GM12878 (cell line): ENCODE measurements around the gene NXPH1. TPM values are rescaled to one million over a fixed set of nuclear protein-coding genes. Genes with fewer than 3 reads are reported as not detected.

ENCODE experiments used
- ATAC-seq: fragments of 200-7000 bp; cut with Tn5 transposase; 3 replicates; pipeline ENCODE4 v1.9.1; 2020; ENCODE audit warnings: mild to moderate bottlenecking, moderate library complexity
- BruUV-seq: library from RNA; stranded (reverse); fragments of 400-500 nt; replicated peaks from 2 replicates; lab custom pipeline; 2021; lab: Mats Ljungman, UMichigan
- CTCF ChIA-PET: fragments of 300-600 bp; sonication (Branson Sonifier 250); formaldehyde crosslinking; extraction: SDS; loops from one replicate; lab custom pipeline; 2021; ENCODE audit warnings: inconsistent platforms; lab: Yijun Ruan, JAX
- POLR2A ChIA-PET: fragments of 350-600 bp; formaldehyde crosslinking; extraction: SDS; loops from one replicate; lab custom pipeline; 2021; ENCODE audit warnings: inconsistent platforms; lab: Charles Lee
- RAD21 ChIA-PET: fragments of 300-600 bp; sonication (Branson Sonifier 250); formaldehyde crosslinking; loops from one replicate; lab custom pipeline; 2023; ENCODE audit warnings: antibody characterized with exemption; ENCODE audit not compliant: unreplicated experiment; lab: Charles Lee
- SMC1A ChIA-PET: fragments of 300-600 bp; sonication (Branson Sonifier 250); formaldehyde crosslinking; loops from one replicate; lab custom pipeline; 2023; ENCODE audit not compliant: unreplicated experiment, uncharacterized antibody; lab: Charles Lee
- DNase-seq: peaks from one replicate; pipeline ENCODE4 v3.0.0-alpha.2; 2011; ENCODE audit warnings: low read depth, low spot score
- FAIRE-seq: peaks from 3 replicates; lab custom pipeline; 2011; peaks lifted over from hg19 to GRCh38; lab: Jason Lieb, UNC
- H2AFZ ChIP-seq: 2 replicates; pipeline ENCODE4 v1.6.0; 2011; ENCODE audit warnings: low read depth, low read length, control low read depth; ENCODE audit not compliant: control insufficient read depth
- H3K27ac ChIP-seq: 2 replicates; pipeline ENCODE4 v1.5.1; 2011; ENCODE audit warnings: control low read depth; ENCODE audit not compliant: control insufficient read depth, insufficient read depth
- H3K27me3 ChIP-seq, 2 experiments: replicated peaks in 1 of 2; 2 replicates each; pipeline versions ENCODE4 v1.6.0 to v1.6.1; 2011; ENCODE audit warnings: low read length in 1 of 2; ENCODE audit not compliant: control insufficient read depth in 2 of 2, insufficient read depth in 2 of 2
- H3K36me3 ChIP-seq, 2 experiments: 2 replicates each; pipeline ENCODE4 v1.5.1; 2011; ENCODE audit warnings: low read length in 1 of 2; ENCODE audit not compliant: control insufficient read depth in 2 of 2, insufficient read depth in 2 of 2
- H3K4me1 ChIP-seq: 2 replicates; pipeline ENCODE4 v1.6.1; 2011; ENCODE audit warnings: mild to moderate bottlenecking, low read length, moderate library complexity, mixed read lengths; ENCODE audit not compliant: control insufficient read depth, insufficient read depth
- H3K4me2 ChIP-seq: 2 replicates; pipeline ENCODE4 v1.6.0; 2011; ENCODE audit warnings: control low read depth; ENCODE audit not compliant: control insufficient read depth, insufficient read depth
- H3K4me3 ChIP-seq: fragments of 200-600 bp; sonication (generic); 2 replicates; pipeline ENCODE4 v1.5.1; 2016
- H3K79me2 ChIP-seq: 2 replicates; pipeline ENCODE4 v1.6.0; 2011; ENCODE audit warnings: low read length; ENCODE audit not compliant: control insufficient read depth, insufficient read depth
- H3K9ac ChIP-seq: 2 replicates; pipeline ENCODE4 v1.8.0; 2011; ENCODE audit warnings: low read length, control low read depth, mixed read lengths; ENCODE audit not compliant: control insufficient read depth, insufficient read depth
- H3K9me3 ChIP-seq: replicated peaks from 3 replicates; pipeline ENCODE4 v1.5.1; 2011; ENCODE audit warnings: mild to moderate bottlenecking, low read length; ENCODE audit not compliant: control insufficient read depth, insufficient read depth
- H4K20me1 ChIP-seq: 2 replicates; pipeline ENCODE4 v1.6.0; 2011; ENCODE audit not compliant: control insufficient read depth, insufficient read depth
- CREM ChIP-seq: IDR thresholded peaks from 2 replicates; pipeline ENCODE4 v1.6.1; 2014; ENCODE audit warnings: antibody characterized with exemption, low read depth
- EED ChIP-seq: sonication (generic); IDR thresholded peaks from 2 replicates; pipeline ENCODE4 v1.6.1; 2016; ENCODE audit warnings: antibody characterized with exemption, low read depth
- ETV6 ChIP-seq, 2 experiments: fragments of 450-650 bp in 1 of 2; IDR thresholded peaks in 1 of 2; conservative IDR thresholded peaks in 1 of 2; 2 replicates each; pipeline ENCODE4 v1.6.1; 2014; ENCODE audit warnings: antibody characterized with exemption in 1 of 2, borderline replicate concordance in 1 of 2, low read depth in 1 of 2, mild to moderate bottlenecking in 1 of 2, moderate library complexity in 1 of 2
- EZH2 ChIP-seq: IDR thresholded peaks from 2 replicates; pipeline ENCODE4 v1.6.1; 2012; ENCODE audit warnings: low read depth, mild to moderate bottlenecking, control low read depth, inconsistent platforms, low read length, borderline replicate concordance; ENCODE audit not compliant: control insufficient read depth
- FOS ChIP-seq: IDR thresholded peaks from 3 replicates; pipeline ENCODE4 v1.6.1; 2011; ENCODE audit warnings: borderline replicate concordance; ENCODE audit not compliant: insufficient read length; ENCODE audit errors: extremely low read depth
- IKZF1 ChIP-seq: fragments of 450-650 bp; conservative IDR thresholded peaks from 2 replicates; pipeline ENCODE4 v1.6.1; 2017; ENCODE audit warnings: antibody characterized with exemption, mild to moderate bottlenecking
- MTA2 ChIP-seq: fragments of 450-650 bp; IDR thresholded peaks from 2 replicates; pipeline ENCODE4 v1.6.1; 2016; ENCODE audit warnings: low read depth, mild to moderate bottlenecking, moderate library complexity
- RAD51 ChIP-seq: fragments of 450-650 bp; IDR thresholded peaks from 2 replicates; pipeline ENCODE4 v1.6.1; 2016; ENCODE audit warnings: moderate library complexity, mild to moderate bottlenecking, inconsistent platforms
- RCOR1 ChIP-seq: conservative IDR thresholded peaks from 2 replicates; pipeline ENCODE4 v1.6.1; 2012; ENCODE audit warnings: low read depth, low read length, improper control_type of control experiment
- SUPT20H ChIP-seq: IDR thresholded peaks from 2 replicates; pipeline ENCODE4 v1.6.1; 2011; ENCODE audit warnings: low read depth, mild to moderate bottlenecking, low read length, moderate library complexity, borderline replicate concordance; ENCODE audit not compliant: control insufficient read depth
- in situ Hi-C: fragments of 300-500 bp; cut with MboI; formaldehyde crosslinking; loops from 9 replicates; pipeline ENCODE4 v1.14.3; 2018; ENCODE audit warnings: mixed read lengths
- intact Hi-C: fragments of 100-400 bp; cut with micrococcal nuclease; formaldehyde crosslinking; loops from one replicate; pipeline ENCODE4 v1.14.2; 2022; ENCODE audit not compliant: unreplicated experiment
- polyA plus RNA-seq, 11 experiments: library from polyadenylated mRNA; depleted of rRNA in 4 of 11; unstranded in 6 of 11; stranded (reverse) in 5 of 11; fragments of >200 nt; fragmentation: Nextera tagmentation in 4 of 11; fragmentation: Illumina TruSeq in 1 of 11; extraction: Ambion mirVana in 4 of 11; extraction: Trizol in 1 of 11; gene quantifications; 1 replicate in 1 of 11; 2 replicates in 10 of 11; pipeline versions ENCODE4 v1.2.1 to v1.2.3, GENCODE V29; 2011 to 2016; ENCODE audit warnings: inconsistent platforms in 2 of 11, missing spikeins in 2 of 11, low read depth in 1 of 11
- total RNA-seq, 4 experiments: library from RNA; depleted of rRNA in 3 of 4; stranded (reverse); fragments of >200 nt in 3 of 4; fragmentation: Illumina TruSeq in 1 of 4; extraction: Trizol in 1 of 4; gene quantifications; 2 replicates each; pipeline versions ENCODE4 v1.2.1 to v1.2.3, GENCODE V29; 2013 to 2021
- TF ChIP-seq, protein P1 (sequence below): IDR thresholded peaks from 2 replicates; pipeline ENCODE4 v1.6.1; 2012; ENCODE audit warnings: low read depth, low read length, improper control_type of control experiment
- TF ChIP-seq, protein P2 (sequence below): fragments of 450-650 bp; formaldehyde crosslinking; IDR thresholded peaks from 2 replicates; pipeline ENCODE4 v1.4.0; 2020; ENCODE audit warnings: mild to moderate bottlenecking, moderate library complexity

NXPH1 gene
- total and polyA plus RNA-seq, 10 of the 15 experiments (the other 5 are each of a cell fraction or from before 2014, with no cell fraction given), result 0.06 to 0.34 TPM; not detected in 8

DNA sequence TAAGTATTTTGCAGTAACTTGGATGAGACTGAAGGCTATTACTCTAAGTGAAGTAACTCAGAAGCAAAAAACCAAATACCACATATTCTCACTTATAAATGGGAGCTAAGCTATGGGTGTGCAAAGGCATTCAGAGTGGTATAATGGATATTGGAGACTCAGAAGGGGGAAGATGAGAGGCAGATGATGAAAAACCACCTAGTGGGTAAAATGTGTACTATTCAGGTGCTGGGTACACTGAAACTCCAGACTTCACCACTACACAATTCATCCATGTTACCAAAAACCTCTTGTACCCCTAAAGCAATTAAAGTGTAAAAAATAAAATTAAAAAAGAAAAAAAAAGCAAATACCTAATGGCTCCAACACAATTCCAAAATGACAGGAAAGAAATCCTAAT is 351.7 kb downstream of the NXPH1 start:
- no peak overlapping the region for H3K4me3 ChIP-seq
- TF ChIP-seq RAD51, result no peak
- no peak for TF ChIP-seq EED
- no peak for TF ChIP-seq MTA2
- TF ChIP-seq IKZF1, result no peak
- TF ChIP-seq ETV6 (conservative IDR thresholded peaks at IDR 0.05 in 1 of 2, IDR thresholded peaks at IDR 0.05 in 1 of 2; ENCODE audit: borderline replicate concordance in 1 of 2, low read depth in 1 of 2), result no peak
- TF ChIP-seq CREM, result no peak
- no peak for TF ChIP-seq RCOR1
- TF ChIP-seq, protein P1, sequence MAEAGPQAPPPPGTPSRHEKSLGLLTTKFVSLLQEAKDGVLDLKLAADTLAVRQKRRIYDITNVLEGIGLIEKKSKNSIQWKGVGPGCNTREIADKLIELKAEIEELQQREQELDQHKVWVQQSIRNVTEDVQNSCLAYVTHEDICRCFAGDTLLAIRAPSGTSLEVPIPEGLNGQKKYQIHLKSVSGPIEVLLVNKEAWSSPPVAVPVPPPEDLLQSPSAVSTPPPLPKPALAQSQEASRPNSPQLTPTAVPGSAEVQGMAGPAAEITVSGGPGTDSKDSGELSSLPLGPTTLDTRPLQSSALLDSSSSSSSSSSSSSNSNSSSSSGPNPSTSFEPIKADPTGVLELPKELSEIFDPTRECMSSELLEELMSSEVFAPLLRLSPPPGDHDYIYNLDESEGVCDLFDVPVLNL, result no peak
- no peak for TF ChIP-seq SUPT20H
- TF ChIP-seq EZH2, result no peak
- TF ChIP-seq, protein P2, sequence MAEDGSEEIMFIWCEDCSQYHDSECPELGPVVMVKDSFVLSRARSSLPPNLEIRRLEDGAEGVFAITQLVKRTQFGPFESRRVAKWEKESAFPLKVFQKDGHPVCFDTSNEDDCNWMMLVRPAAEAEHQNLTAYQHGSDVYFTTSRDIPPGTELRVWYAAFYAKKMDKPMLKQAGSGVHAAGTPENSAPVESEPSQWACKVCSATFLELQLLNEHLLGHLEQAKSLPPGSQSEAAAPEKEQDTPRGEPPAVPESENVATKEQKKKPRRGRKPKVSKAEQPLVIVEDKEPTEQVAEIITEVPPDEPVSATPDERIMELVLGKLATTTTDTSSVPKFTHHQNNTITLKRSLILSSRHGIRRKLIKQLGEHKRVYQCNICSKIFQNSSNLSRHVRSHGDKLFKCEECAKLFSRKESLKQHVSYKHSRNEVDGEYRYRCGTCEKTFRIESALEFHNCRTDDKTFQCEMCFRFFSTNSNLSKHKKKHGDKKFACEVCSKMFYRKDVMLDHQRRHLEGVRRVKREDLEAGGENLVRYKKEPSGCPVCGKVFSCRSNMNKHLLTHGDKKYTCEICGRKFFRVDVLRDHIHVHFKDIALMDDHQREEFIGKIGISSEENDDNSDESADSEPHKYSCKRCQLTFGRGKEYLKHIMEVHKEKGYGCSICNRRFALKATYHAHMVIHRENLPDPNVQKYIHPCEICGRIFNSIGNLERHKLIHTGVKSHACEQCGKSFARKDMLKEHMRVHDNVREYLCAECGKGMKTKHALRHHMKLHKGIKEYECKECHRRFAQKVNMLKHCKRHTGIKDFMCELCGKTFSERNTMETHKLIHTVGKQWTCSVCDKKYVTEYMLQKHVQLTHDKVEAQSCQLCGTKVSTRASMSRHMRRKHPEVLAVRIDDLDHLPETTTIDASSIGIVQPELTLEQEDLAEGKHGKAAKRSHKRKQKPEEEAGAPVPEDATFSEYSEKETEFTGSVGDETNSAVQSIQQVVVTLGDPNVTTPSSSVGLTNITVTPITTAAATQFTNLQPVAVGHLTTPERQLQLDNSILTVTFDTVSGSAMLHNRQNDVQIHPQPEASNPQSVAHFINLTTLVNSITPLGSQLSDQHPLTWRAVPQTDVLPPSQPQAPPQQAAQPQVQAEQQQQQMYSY (CRISPR knock-in tag), result no peak
- TF ChIP-seq FOS, result no peak
- TF ChIP-seq, all 136 proteins: peak for 0
- no peak overlapping the region for H2AFZ ChIP-seq
- intact Hi-C loops (no loop called here), in situ Hi-C loops (no loop called here)
- DNase-seq (no peak), ATAC-seq (no peak), FAIRE-seq (no peak)
- no peaks in the 10 kb centered on the region for H3K4me1 ChIP-seq
- H3K79me2 ChIP-seq, result no peaks in the 10 kb centered on the region
- H3K27me3 ChIP-seq, result no peaks in the 10 kb centered on the region
- CTCF ChIA-PET, result interaction anchor here (1.0 to 1.2 kb wide), 2 partner anchors 48 to 61 kb away, joined by 3 read pairs; no protein-coding TSS in a partner anchor
- no peaks in the 10 kb centered on the region for H3K9me3 ChIP-seq
- no TSS peak for BruUV-seq
- POLR2A ChIA-PET, result no interaction called here
- no peak overlapping the region for H3K27ac ChIP-seq
- SMC1A ChIA-PET, result no interaction called here
- no peak overlapping the region for H3K9ac ChIP-seq
- RAD21 ChIA-PET, result no interaction called here
- H3K36me3 ChIP-seq, result no peaks in the 10 kb centered on the region
- no peaks in the 10 kb centered on the region for H4K20me1 ChIP-seq
- H3K4me2 ChIP-seq, result no peak overlapping the region
